ENCODE data around the gene ZNF687.

ZNF687 gene

DNA sequence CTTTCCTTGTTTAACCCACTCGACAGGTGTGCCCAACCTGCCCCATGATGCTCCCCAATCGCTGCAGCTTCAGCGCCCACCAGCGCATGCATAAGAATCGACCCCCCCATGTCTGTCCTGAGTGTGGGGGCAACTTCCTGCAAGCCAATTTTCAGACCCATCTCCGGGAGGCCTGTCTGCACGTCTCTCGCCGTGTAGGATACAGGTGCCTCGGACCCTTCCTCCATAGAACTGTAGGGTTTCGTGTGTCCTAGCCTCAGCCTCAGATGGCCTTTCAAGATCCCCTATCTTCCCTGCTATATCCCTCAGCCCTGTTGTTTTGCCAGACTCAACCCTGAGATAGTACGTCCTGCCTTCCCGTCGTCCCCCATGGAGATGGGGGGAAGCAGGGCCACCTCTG, 6.4 kb downstream of the ZNF687 start:
- no peaks in the 10 kb centered on the region for H3K9me3 ChIP-seq (ENCODE audit: insufficient read depth, low read length)
- H3K27me3 ChIP-seq (ENCODE audit: insufficient read depth, insufficient read length), result no peaks in the 10 kb centered on the region
- TF ChIP-seq YY1 (IDR thresholded peaks at IDR 0.05; ENCODE audit: insufficient read depth, insufficient read length) (no peak), ZNF274 (IDR thresholded peaks at IDR 0.05; ENCODE audit: low read depth, low read length) (no peak), SUZ12 (IDR thresholded peaks at IDR 0.05; ENCODE audit: extremely low read depth, insufficient read depth, insufficient read length) (no peak)
- H3K36me3 ChIP-seq (ENCODE audit: insufficient read depth, insufficient read length, low read length), result peaks cover 89% of the 10 kb centered on the region
- H3K4me1 ChIP-seq (ENCODE audit: insufficient read depth, insufficient read length), result peaks cover 34% of the 10 kb centered on the region
- DNase-seq (ENCODE audit: low read depth, low spot score), result no peak
- no peak overlapping the region for H3K9ac ChIP-seq (ENCODE audit: insufficient read length, low read depth)
- no peak overlapping the region for H3K4me3 ChIP-seq (ENCODE audit: insufficient read length, low read depth)

DNA sequence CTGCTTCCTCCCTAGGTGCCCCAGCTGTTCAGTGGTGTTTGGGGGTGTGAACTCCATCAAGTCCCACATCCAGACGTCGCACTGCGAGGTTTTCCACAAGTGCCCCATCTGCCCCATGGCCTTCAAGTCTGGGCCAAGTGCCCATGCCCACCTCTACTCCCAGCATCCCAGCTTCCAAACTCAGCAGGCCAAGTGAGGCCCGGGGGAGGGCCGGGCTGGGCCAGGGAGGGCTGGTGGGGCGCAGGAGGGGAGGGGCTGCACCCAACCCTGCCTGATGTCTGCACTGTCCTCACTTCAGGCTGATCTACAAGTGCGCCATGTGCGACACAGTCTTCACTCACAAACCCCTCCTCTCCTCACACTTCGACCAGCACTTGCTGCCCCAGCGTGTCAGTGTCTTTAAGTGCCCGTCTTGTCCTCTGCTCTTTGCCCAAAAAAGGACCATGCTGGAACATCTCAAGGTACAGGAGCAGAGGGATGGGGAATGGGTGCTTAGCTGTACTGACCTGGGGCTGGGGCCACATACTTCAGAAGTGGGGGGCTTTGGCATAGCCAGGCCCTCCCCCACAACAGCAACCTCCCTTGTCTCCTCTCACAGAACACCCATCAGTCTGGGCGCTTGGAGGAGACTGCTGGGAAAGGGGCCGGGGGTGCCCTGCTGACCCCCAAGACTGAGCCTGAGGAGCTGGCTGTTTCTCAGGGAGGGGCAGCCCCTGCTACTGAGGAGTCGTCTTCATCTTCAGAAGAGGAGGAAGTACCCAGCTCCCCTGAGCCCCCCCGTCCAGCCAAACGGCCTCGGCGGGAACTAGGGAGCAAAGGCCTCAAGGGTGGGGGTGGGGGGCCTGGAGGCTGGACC, 7.2 kb downstream of the ZNF687 start:
- TF ChIP-seq SUZ12 (IDR thresholded peaks at IDR 0.05; ENCODE audit: extremely low read depth, insufficient read depth, insufficient read length) (no peak), ZNF274 (IDR thresholded peaks at IDR 0.05; ENCODE audit: low read depth, low read length) (no peak), YY1 (IDR thresholded peaks at IDR 0.05; ENCODE audit: insufficient read depth, insufficient read length) (no peak)
- Histone ChIP-seq H3K4me3 (ENCODE audit: insufficient read length, low read depth) (no peak overlapping the region), H3K4me1 (ENCODE audit: insufficient read depth, insufficient read length) (peaks cover 36% of the 10 kb centered on the region), H3K27me3 (ENCODE audit: insufficient read depth, insufficient read length) (no peaks in the 10 kb centered on the region), H3K9me3 (ENCODE audit: insufficient read depth, low read length) (no peaks in the 10 kb centered on the region), H3K36me3 (ENCODE audit: insufficient read depth, insufficient read length, low read length) (peaks cover 96% of the 10 kb centered on the region), H3K9ac (ENCODE audit: insufficient read length, low read depth) (no peak overlapping the region)
- DNase-seq (ENCODE audit: low read depth, low spot score), result no peak

DNA sequence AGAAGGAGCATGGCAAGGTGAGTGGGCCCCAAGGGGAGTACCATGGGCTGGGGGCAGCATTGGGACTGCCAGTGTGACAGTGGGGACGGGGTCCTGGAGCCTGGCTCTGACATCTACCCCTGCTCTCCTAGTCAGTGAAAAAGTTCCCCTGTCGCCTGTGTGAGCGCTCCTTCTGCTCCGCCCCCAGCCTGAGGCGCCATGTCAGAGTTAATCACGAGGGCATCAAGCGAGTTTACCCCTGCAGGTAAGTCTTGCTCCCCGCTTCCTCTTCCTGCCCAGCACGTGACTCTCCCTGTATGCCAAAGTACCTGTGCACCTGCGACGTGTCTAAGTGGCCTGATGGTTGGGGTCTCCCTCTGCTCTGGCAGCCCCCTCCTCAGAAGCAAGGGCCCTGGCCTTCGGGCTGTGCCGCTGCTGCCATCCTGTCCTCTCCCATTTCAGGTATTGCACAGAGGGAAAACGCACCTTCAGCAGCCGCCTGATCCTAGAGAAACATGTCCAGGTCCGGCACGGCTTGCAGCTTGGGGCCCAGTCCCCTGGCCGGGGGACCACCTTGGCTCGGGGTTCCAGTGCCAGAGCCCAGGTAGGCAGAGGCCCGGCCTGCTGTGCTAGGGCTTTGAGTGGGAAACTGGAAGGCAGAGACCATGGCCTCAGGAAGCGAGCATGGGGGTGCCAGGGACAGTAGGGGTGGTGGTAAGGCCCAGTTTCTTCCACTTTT, 8.1 kb downstream of the ZNF687 start:
- no peak for DNase-seq (ENCODE audit: low read depth, low spot score)
- peaks cover 95% of the 10 kb centered on the region for H3K36me3 ChIP-seq (ENCODE audit: insufficient read depth, insufficient read length, low read length)
- H3K9ac ChIP-seq (ENCODE audit: insufficient read length, low read depth), result no peak overlapping the region
- peaks cover 38% of the 10 kb centered on the region for H3K4me1 ChIP-seq (ENCODE audit: insufficient read depth, insufficient read length)
- no peak for TF ChIP-seq YY1 (IDR thresholded peaks at IDR 0.05; ENCODE audit: insufficient read depth, insufficient read length)
- no peak for TF ChIP-seq SUZ12 (IDR thresholded peaks at IDR 0.05; ENCODE audit: extremely low read depth, insufficient read depth, insufficient read length)
- no peak for TF ChIP-seq ZNF274 (IDR thresholded peaks at IDR 0.05; ENCODE audit: low read depth, low read length)
- no peaks in the 10 kb centered on the region for H3K27me3 ChIP-seq (ENCODE audit: insufficient read depth, insufficient read length)
- H3K9me3 ChIP-seq (ENCODE audit: insufficient read depth, low read length), result no peaks in the 10 kb centered on the region
- no peak overlapping the region for H3K4me3 ChIP-seq (ENCODE audit: insufficient read length, low read depth)

DNA sequence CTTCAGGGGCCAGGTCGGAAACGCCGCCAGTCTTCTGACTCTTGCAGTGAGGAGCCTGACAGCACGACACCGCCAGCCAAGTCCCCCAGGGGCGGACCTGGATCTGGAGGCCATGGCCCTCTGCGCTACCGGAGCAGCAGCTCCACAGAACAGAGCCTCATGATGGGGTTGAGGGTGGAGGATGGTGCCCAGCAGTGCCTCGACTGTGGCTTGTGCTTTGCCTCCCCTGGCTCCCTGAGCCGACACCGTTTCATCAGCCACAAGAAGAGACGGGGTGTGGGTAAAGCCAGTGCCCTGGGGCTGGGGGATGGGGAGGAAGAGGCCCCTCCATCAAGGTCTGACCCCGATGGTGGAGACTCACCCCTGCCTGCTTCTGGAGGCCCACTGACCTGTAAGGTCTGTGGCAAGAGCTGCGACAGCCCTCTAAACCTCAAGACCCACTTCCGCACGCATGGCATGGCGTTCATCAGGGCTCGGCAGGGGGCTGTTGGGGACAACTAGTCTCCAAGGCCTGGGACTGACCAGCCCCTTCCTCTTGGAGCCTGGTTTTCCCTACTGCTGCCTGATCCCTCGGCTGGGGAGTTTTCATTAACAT, 8.7 kb downstream of the ZNF687 start:
- no peak overlapping the region for H3K9ac ChIP-seq (ENCODE audit: insufficient read length, low read depth)
- peaks cover 97% of the 10 kb centered on the region for H3K36me3 ChIP-seq (ENCODE audit: insufficient read depth, insufficient read length, low read length)
- peaks cover 42% of the 10 kb centered on the region for H3K4me1 ChIP-seq (ENCODE audit: insufficient read depth, insufficient read length)
- H3K9me3 ChIP-seq (ENCODE audit: insufficient read depth, low read length), result no peaks in the 10 kb centered on the region
- no peak for TF ChIP-seq SUZ12 (IDR thresholded peaks at IDR 0.05; ENCODE audit: extremely low read depth, insufficient read depth, insufficient read length)
- TF ChIP-seq YY1 (IDR thresholded peaks at IDR 0.05; ENCODE audit: insufficient read depth, insufficient read length), result no peak
- no peak for TF ChIP-seq ZNF274 (IDR thresholded peaks at IDR 0.05; ENCODE audit: low read depth, low read length)
- DNase-seq (ENCODE audit: low read depth, low spot score), result no peak
- H3K27me3 ChIP-seq (ENCODE audit: insufficient read depth, insufficient read length), result no peaks in the 10 kb centered on the region
- no peak overlapping the region for H3K4me3 ChIP-seq (ENCODE audit: insufficient read length, low read depth)

DNA sequence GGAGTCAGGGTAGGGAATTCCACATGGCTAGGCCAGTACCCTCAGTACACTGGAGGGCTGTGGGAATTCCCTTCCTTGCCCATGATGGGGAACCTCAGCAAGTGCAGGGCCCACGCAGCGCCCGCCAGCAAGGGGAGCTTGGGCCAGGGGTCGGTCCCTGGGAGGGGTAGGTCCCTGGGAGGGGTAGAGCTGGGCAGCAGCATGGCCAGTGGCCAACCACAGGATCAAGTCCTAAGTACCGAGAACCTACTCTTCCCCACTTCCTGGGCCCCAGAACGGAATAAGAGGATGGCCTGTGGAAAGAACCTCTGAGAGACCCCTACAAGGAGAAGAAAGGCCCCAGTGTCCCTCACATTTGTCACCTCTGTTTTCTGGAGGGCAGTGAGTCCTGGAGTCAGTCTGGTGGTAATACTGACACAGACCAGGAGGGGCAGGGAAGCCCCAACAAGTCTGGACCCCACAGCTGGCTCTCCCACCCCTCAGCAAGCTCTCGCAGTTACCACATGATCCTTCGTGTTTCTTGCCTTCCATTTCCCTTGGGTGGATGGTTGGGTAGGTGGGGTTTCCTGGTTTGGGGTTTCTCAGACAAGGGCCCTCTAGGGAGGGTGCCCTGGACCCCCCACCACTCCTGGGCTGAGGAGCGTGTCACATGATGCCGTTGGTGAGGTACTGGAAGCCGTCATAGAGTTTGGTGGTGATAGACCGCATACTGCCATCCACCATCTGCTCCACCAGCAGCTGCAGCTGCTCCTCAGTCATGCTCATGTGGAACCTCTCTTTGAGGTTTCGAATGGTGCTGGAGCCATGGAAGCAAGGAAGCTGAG, 10.3 kb downstream of the ZNF687 start:
- H3K36me3 ChIP-seq (ENCODE audit: insufficient read depth, insufficient read length, low read length), result peaks cover 94% of the 10 kb centered on the region
- no peak for DNase-seq (ENCODE audit: low read depth, low spot score)
- no peak for TF ChIP-seq YY1 (IDR thresholded peaks at IDR 0.05; ENCODE audit: insufficient read depth, insufficient read length)
- TF ChIP-seq ZNF274 (IDR thresholded peaks at IDR 0.05; ENCODE audit: low read depth, low read length), result no peak
- no peak for TF ChIP-seq SUZ12 (IDR thresholded peaks at IDR 0.05; ENCODE audit: extremely low read depth, insufficient read depth, insufficient read length)

DNA sequence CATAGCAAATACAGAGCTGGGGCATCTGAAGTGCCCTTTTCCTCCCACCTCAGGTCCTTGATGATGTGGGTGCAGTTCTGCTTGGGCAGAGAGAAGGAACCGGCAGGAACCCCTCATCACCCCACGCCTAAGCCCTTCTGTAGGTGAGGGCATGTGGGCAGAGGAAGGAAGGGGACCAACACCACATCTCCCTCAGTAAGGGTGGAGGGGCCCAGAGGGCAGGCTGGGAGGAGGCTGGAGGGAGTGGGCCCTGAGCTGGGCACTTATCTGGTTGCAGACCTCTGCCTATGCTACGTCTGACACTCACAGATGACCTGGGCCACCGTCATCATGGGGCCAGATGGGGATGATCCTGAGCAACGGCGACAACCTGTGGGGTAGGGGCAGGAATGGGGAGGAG, 11.0 kb downstream of the ZNF687 start:
- no peaks in the 10 kb centered on the region for H3K27me3 ChIP-seq (ENCODE audit: insufficient read depth, insufficient read length)
- H3K4me1 ChIP-seq (ENCODE audit: insufficient read depth, insufficient read length), result peaks cover 32% of the 10 kb centered on the region
- TF ChIP-seq ZNF274 (IDR thresholded peaks at IDR 0.05; ENCODE audit: low read depth, low read length), result no peak
- no peak for TF ChIP-seq SUZ12 (IDR thresholded peaks at IDR 0.05; ENCODE audit: extremely low read depth, insufficient read depth, insufficient read length)
- no peak for TF ChIP-seq YY1 (IDR thresholded peaks at IDR 0.05; ENCODE audit: insufficient read depth, insufficient read length)
- DNase-seq (ENCODE audit: low read depth, low spot score), result no peak
- H3K9me3 ChIP-seq (ENCODE audit: insufficient read depth, low read length), result no peaks in the 10 kb centered on the region
- H3K9ac ChIP-seq (ENCODE audit: insufficient read length, low read depth), result no peak overlapping the region
- H3K4me3 ChIP-seq (ENCODE audit: insufficient read length, low read depth), result no peak overlapping the region
- H3K36me3 ChIP-seq (ENCODE audit: insufficient read depth, insufficient read length, low read length), result peaks cover 94% of the 10 kb centered on the region

More for the DNA sequence above, 10.3 kb downstream of the ZNF687 start:
- H3K27me3 ChIP-seq (ENCODE audit: insufficient read depth, insufficient read length), result no peaks in the 10 kb centered on the region
- H3K9me3 ChIP-seq (ENCODE audit: insufficient read depth, low read length), result no peaks in the 10 kb centered on the region
- no peak overlapping the region for H3K4me3 ChIP-seq (ENCODE audit: insufficient read length, low read depth)
- peaks cover 38% of the 10 kb centered on the region for H3K4me1 ChIP-seq (ENCODE audit: insufficient read depth, insufficient read length)
- no peak overlapping the region for H3K9ac ChIP-seq (ENCODE audit: insufficient read length, low read depth)

Measured in NT2/D1 (cell line).